Muscle layer of duodenum (tissue), 2 donors: ENCODE results near the gene EPS8L1.
A peak's percentile ranks its signal among the peaks of the same experiment; 100 is the strongest.

Experiments
- H3K27ac ChIP-seq: one replicate; pipeline ENCODE4 v1.7.0; 2013; ENCODE audit warnings: mild to moderate bottlenecking, low read length
- H3K27me3 ChIP-seq: one replicate; pipeline ENCODE4 v1.7.0; 2013; ENCODE audit warnings: low read depth, mild to moderate bottlenecking, control low read depth, low read length
- H3K36me3 ChIP-seq, 2 donors: one replicate each; pipeline ENCODE4 v1.7.0; 2013; ENCODE audit warnings: low read length in 2 of 2, control low read depth in 1 of 2, mild to moderate bottlenecking in 1 of 2; ENCODE audit not compliant: insufficient read depth in 2 of 2, control insufficient read depth in 1 of 2
- H3K4me1 ChIP-seq, 2 donors: one replicate each; pipeline ENCODE4 v1.7.0; 2013; ENCODE audit warnings: low read length in 2 of 2, mild to moderate bottlenecking in 2 of 2, control low read depth in 1 of 2, moderate library complexity in 1 of 2; ENCODE audit not compliant: insufficient read depth in 2 of 2, control insufficient read depth in 1 of 2
- H3K4me3 ChIP-seq, 2 donors: one replicate each; pipeline ENCODE4 v1.7.0; 2013; ENCODE audit warnings: low read length in 2 of 2, low read depth in 1 of 2, mild to moderate bottlenecking in 1 of 2
- H3K9me3 ChIP-seq, 2 donors: one replicate each; pipeline ENCODE4 v1.7.0; 2013; ENCODE audit warnings: low read length in 2 of 2, control low read depth in 1 of 2, mild to moderate bottlenecking in 1 of 2; ENCODE audit not compliant: control insufficient read depth in 1 of 2
- donor health status: healthy.

EPS8L1 gene

GRCh38 chr19:55082020-55082851 lies 6.6 kb downstream of the EPS8L1 start:
- Histone ChIP-seq H3K4me3 (peak overlapping the region in 1 of 2 donors; percentile 50), H3K27me3 (peaks cover 46% of the 10 kb centered on the region), H3K36me3 (no peaks in the 10 kb centered on the region), H3K27ac (no peak overlapping the region), H3K9me3 (no peaks in the 10 kb centered on the region), H3K4me1 (peaks cover 5 to 41% of the 10 kb centered on the region in 2 donors)

GRCh38 chr19:55083004-55083850 lies 7.6 kb downstream of the EPS8L1 start:
- peaks cover 5 to 51% of the 10 kb centered on the region in 2 donors for H3K4me1 ChIP-seq
- H3K27ac ChIP-seq, result no peak overlapping the region
- H3K27me3 ChIP-seq, result peaks cover 52% of the 10 kb centered on the region
- no peaks in the 10 kb centered on the region for H3K36me3 ChIP-seq
- no peak overlapping the region for H3K4me3 ChIP-seq
- H3K9me3 ChIP-seq, result no peaks in the 10 kb centered on the region

GRCh38 chr19:55084416-55084815 lies 8.7 kb downstream of the EPS8L1 start:
- H3K9me3 ChIP-seq, result no peaks in the 10 kb centered on the region
- H3K36me3 ChIP-seq, result no peaks in the 10 kb centered on the region
- no peak overlapping the region for H3K27ac ChIP-seq
- H3K27me3 ChIP-seq, result peaks cover 47% of the 10 kb centered on the region
- no peak overlapping the region for H3K4me3 ChIP-seq
- peaks cover 5 to 55% of the 10 kb centered on the region in 2 donors for H3K4me1 ChIP-seq

GRCh38 chr19:55085923-55086715 lies 10.4 kb downstream of the EPS8L1 start:
- Histone ChIP-seq H3K36me3 (peaks cover 8% of the 10 kb centered on the region in 2 donors), H3K4me3 (peak overlapping the region in 1 of 2 donors; percentile 62), H3K4me1 (peaks cover 0 to 47% of the 10 kb centered on the region in 2 donors), H3K27me3 (peaks cover 35% of the 10 kb centered on the region), H3K9me3 (no peaks in the 10 kb centered on the region), H3K27ac (no peak overlapping the region)

GRCh38 chr19:55086730-55087541 lies 11.3 kb downstream of the EPS8L1 start:
- no peaks in the 10 kb centered on the region for H3K9me3 ChIP-seq
- H3K36me3 ChIP-seq, result peaks cover 9 to 16% of the 10 kb centered on the region in 2 donors
- H3K27me3 ChIP-seq, result peaks cover 34% of the 10 kb centered on the region
- H3K27ac ChIP-seq, result no peak overlapping the region
- H3K4me1 ChIP-seq, result peaks cover 0 to 39% of the 10 kb centered on the region in 2 donors
- peak overlapping the region; percentile 49 to 62 for H3K4me3 ChIP-seq

- Histone ChIP-seq H3K27ac (no peak overlapping the region), H3K36me3 (peaks cover 9 to 22% of the 10 kb centered on the region in 2 donors), H3K9me3 (no peaks in the 10 kb centered on the region), H3K27me3 (peaks cover 28% of the 10 kb centered on the region), H3K4me3 (peak overlapping the region; percentile 49 to 62), H3K4me1 (peaks cover 0 to 33% of the 10 kb centered on the region in 2 donors)
Measured at GRCh38 chr19:55087542-55087901, 11.9 kb downstream of the EPS8L1 start.

- Histone ChIP-seq H3K4me3 (no peak overlapping the region), H3K27ac (no peak overlapping the region), H3K36me3 (peaks cover 9 to 27% of the 10 kb centered on the region in 2 donors), H3K27me3 (peaks cover 23% of the 10 kb centered on the region), H3K9me3 (no peaks in the 10 kb centered on the region), H3K4me1 (peaks cover 0 to 33% of the 10 kb centered on the region in 2 donors)
Measured at GRCh38 chr19:55088021-55088451, 12.4 kb downstream of the EPS8L1 start.

- no peak overlapping the region for H3K27ac ChIP-seq
- H3K27me3 ChIP-seq, result peaks cover 19% of the 10 kb centered on the region
- H3K4me1 ChIP-seq, result peaks cover 0 to 33% of the 10 kb centered on the region in 2 donors
- peaks cover 9 to 28% of the 10 kb centered on the region in 2 donors for H3K36me3 ChIP-seq
- H3K4me3 ChIP-seq, result no peak overlapping the region
- H3K9me3 ChIP-seq, result no peaks in the 10 kb centered on the region
Measured at GRCh38 chr19:55088543-55089341, 13.1 kb downstream of the EPS8L1 start.

- Histone ChIP-seq H3K4me3 (no peak overlapping the region), H3K27ac (no peak overlapping the region), H3K27me3 (peaks cover 12% of the 10 kb centered on the region), H3K9me3 (no peaks in the 10 kb centered on the region), H3K36me3 (peaks cover 11 to 32% of the 10 kb centered on the region in 2 donors), H3K4me1 (peaks cover 0 to 33% of the 10 kb centered on the region in 2 donors)
Measured at GRCh38 chr19:55089342-55089944, 13.8 kb downstream of the EPS8L1 start.
